ENCODE data around the gene MAS1L.

GRCh38 chr6:29524444-29525310, 36.9 kb upstream of the MAS1L start:
- TF ChIP-seq POLR2A (IDR thresholded peaks at IDR 0.05) (no peak), CTCF (IDR thresholded peaks at IDR 0.05) (no peak)

Data from breast epithelium (tissue), 3 donors.